ENCODE data around the gene DISP1.

DNA sequence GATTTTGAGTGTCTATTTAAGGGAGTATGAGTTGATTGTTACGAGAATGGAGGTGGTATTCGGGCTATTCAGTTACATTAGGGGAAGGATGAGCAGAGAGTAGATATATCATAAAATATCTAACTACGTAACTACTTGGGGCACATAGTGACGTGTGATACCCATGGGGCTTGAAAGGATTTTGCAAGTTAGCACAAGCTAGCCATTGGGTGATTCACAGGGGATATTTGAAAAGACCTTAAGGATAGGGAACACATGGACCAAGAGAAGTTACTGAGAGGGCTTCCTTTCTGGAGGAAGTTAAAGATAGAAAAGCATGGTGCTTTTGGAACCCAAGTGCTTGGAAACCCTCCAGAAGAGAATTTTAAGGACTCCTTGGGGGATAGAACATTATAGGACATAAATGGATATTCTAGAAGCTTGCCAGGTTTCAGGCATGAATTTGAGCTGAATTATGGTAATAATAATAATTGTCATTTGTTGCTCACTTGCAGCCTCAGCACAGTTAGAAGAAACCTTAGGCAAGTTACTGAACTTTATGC lies 5.4 kb downstream of the DISP1 start:
- TF ChIP-seq CTCF (IDR thresholded peaks at IDR 0.05) = no peak
- TF ChIP-seq POLR2A (IDR thresholded peaks at IDR 0.05) = no peak

Measured in esophagus squamous epithelium (tissue), 4 donors.